ENCODE results near the gene CLSTN1. TPM values are rescaled to one million over a fixed set of nuclear protein-coding genes. Genes with fewer than 3 reads are reported as not detected.
"Not testable (repeated sequence)": the region's sequence is repeated elsewhere in the genome, so short reads cannot be mapped to it uniquely, and the experiment has no call there.

The CLSTN1 gene
- total RNA-seq, 1 experiment from 2014 or later: 143 TPM

DNA sequence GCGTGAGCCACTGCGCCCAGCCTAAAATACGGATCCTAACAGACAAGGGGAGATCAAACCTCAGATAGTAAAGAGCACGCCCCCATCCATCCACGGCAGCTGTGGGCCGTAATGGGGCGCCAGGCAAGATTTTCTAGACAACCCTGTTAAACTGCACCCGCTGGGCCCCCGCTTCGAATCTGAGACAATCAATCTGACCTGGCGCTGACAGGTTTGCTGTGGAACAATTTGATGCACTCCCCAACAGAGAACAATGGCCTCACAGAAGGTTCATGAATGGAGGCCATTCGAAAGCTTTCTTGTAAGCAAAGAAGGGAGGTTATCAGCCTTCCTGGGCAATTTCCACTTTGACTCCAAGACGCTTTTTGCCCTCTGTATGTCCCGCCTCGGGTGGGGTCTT, 30.5 kb downstream of the CLSTN1 start:
- ATAC-seq: no peak
- peaks cover 6% of the 10 kb centered on the region for H3K4me1 ChIP-seq (ENCODE audit: control insufficient read depth, insufficient read depth, low read length)
- no peak overlapping the region for H3K27ac ChIP-seq (ENCODE audit: low read length)
- H3K27me3 ChIP-seq (ENCODE audit: control insufficient read depth, insufficient read depth, low read length): no peaks in the 10 kb centered on the region
- no peaks in the 10 kb centered on the region for H3K36me3 ChIP-seq (ENCODE audit: control insufficient read depth, insufficient read depth, low read length)
- intact Hi-C loops (cut with micrococcal nuclease; ENCODE audit: unreplicated experiment): no loop called here
- no peaks in the 10 kb centered on the region for H3K9me3 ChIP-seq (ENCODE audit: control insufficient read depth, insufficient read depth, low read depth, low read length)
- POLR2A ChIA-PET: interaction anchor here (0.6 kb wide), 1 partner anchor 84 kb away, joined by 5 read pairs; no protein-coding TSS in a partner anchor
- BruUV-seq (replicated peaks): no TSS peak
- no peak for TF ChIP-seq TCF7L2 (IDR thresholded peaks at IDR 0.05; ENCODE audit: low read depth, low read length)
- TF ChIP-seq POLR2AphosphoS5 (IDR thresholded peaks at IDR 0.05; ENCODE audit: low read depth, low read length): no peak
- TF ChIP-seq, protein P1, sequence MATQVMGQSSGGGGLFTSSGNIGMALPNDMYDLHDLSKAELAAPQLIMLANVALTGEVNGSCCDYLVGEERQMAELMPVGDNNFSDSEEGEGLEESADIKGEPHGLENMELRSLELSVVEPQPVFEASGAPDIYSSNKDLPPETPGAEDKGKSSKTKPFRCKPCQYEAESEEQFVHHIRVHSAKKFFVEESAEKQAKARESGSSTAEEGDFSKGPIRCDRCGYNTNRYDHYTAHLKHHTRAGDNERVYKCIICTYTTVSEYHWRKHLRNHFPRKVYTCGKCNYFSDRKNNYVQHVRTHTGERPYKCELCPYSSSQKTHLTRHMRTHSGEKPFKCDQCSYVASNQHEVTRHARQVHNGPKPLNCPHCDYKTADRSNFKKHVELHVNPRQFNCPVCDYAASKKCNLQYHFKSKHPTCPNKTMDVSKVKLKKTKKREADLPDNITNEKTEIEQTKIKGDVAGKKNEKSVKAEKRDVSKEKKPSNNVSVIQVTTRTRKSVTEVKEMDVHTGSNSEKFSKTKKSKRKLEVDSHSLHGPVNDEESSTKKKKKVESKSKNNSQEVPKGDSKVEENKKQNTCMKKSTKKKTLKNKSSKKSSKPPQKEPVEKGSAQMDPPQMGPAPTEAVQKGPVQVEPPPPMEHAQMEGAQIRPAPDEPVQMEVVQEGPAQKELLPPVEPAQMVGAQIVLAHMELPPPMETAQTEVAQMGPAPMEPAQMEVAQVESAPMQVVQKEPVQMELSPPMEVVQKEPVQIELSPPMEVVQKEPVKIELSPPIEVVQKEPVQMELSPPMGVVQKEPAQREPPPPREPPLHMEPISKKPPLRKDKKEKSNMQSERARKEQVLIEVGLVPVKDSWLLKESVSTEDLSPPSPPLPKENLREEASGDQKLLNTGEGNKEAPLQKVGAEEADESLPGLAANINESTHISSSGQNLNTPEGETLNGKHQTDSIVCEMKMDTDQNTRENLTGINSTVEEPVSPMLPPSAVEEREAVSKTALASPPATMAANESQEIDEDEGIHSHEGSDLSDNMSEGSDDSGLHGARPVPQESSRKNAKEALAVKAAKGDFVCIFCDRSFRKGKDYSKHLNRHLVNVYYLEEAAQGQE (IDR thresholded peaks at IDR 0.05; ENCODE audit: insufficient read depth in 1 of 2, low read depth in 2 of 2, low read length in 1 of 2): no peak
- TF ChIP-seq SIN3A (IDR thresholded peaks at IDR 0.05; ENCODE audit: borderline replicate concordance, insufficient read depth, low read depth, low read length): no peak
- TF ChIP-seq, protein P2, sequence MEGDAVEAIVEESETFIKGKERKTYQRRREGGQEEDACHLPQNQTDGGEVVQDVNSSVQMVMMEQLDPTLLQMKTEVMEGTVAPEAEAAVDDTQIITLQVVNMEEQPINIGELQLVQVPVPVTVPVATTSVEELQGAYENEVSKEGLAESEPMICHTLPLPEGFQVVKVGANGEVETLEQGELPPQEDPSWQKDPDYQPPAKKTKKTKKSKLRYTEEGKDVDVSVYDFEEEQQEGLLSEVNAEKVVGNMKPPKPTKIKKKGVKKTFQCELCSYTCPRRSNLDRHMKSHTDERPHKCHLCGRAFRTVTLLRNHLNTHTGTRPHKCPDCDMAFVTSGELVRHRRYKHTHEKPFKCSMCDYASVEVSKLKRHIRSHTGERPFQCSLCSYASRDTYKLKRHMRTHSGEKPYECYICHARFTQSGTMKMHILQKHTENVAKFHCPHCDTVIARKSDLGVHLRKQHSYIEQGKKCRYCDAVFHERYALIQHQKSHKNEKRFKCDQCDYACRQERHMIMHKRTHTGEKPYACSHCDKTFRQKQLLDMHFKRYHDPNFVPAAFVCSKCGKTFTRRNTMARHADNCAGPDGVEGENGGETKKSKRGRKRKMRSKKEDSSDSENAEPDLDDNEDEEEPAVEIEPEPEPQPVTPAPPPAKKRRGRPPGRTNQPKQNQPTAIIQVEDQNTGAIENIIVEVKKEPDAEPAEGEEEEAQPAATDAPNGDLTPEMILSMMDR (IDR thresholded peaks at IDR 0.05): no peak
- no peak for DNase-seq (ENCODE audit: low read depth, low spot score)
- in situ Hi-C loops (cut with HindIII; ENCODE audit: low pct_unique_long_range_greater_than_20kb, low sequenced_read_pairs): no loop called here
- CTCF ChIA-PET: no interaction called here
- no peak overlapping the region for H3K4me3 ChIP-seq (ENCODE audit: low read depth in 2 of 2, low read length in 2 of 2)

DNA sequence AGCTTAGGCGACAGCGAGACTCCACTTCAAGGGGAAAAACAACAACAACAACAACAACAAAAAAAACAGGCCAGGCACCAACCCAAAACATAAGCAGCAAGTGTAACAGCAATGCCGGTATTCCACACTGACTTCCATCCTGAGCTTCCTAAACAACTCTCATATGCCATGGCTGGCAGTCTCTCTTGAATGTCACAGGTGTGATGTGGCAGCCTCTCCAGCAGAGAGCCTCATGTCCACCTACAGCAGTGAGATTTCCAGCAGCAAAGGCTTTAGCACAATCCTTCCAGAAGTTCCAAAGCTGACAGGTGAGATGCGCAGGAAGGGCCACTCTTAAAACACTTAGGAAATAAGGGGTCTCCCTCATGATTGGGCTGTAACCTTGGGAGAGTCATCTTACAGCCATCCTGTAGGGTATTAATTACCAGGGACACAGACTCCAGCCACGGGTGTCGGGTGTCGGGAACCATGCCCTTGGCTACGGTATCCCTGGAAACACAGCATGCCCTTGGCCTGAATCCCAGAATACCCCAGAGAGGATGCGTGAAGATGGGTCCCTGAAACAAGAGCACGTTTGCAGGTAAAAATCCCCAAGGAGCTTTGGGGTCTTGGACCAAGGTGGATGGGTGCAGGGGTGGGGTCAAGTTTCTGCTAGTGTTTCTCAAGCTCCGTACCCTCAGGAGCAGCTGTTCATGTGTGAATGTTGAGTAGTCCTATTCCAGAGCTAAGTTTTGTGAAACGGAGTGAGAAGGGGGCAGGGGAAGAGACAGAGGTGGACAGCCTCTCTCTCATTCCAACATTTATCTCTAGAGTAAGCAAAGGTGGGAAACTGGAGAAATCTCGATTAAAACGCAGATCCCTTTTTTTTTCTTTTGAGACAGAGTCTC, 31.4 kb downstream of the CLSTN1 start:
- Histone ChIP-seq H3K36me3 (ENCODE audit: control insufficient read depth, insufficient read depth, low read length) (no peaks in the 10 kb centered on the region), H3K9me3 (ENCODE audit: control insufficient read depth, insufficient read depth, low read depth, low read length) (no peaks in the 10 kb centered on the region), H3K27me3 (ENCODE audit: control insufficient read depth, insufficient read depth, low read length) (no peaks in the 10 kb centered on the region), H3K4me3 (ENCODE audit: low read depth in 2 of 2, low read length in 2 of 2) (no peak overlapping the region), H3K27ac (ENCODE audit: low read length) (no peak overlapping the region), H3K4me1 (ENCODE audit: control insufficient read depth, insufficient read depth, low read length) (peaks cover 6% of the 10 kb centered on the region)
- CTCF ChIA-PET: no interaction called here
- in situ Hi-C loops (cut with HindIII; ENCODE audit: low pct_unique_long_range_greater_than_20kb, low sequenced_read_pairs) (no loop called here), intact Hi-C loops (cut with micrococcal nuclease; ENCODE audit: unreplicated experiment) (no loop called here)
- DNase-seq (ENCODE audit: low read depth, low spot score) (no peak), ATAC-seq (peak; percentile 78)
- no TSS peak for BruUV-seq (replicated peaks)
- TF ChIP-seq TCF7L2 (IDR thresholded peaks at IDR 0.05; ENCODE audit: low read depth, low read length): no peak
- TF ChIP-seq, protein P2 (IDR thresholded peaks at IDR 0.05): no peak
- TF ChIP-seq, protein P1 (IDR thresholded peaks at IDR 0.05; ENCODE audit: insufficient read depth in 1 of 2, low read depth in 2 of 2, low read length in 1 of 2): no peak
- TF ChIP-seq POLR2AphosphoS5 (IDR thresholded peaks at IDR 0.05; ENCODE audit: low read depth, low read length): no peak
- no peak for TF ChIP-seq SIN3A (IDR thresholded peaks at IDR 0.05; ENCODE audit: borderline replicate concordance, insufficient read depth, low read depth, low read length)
- POLR2A ChIA-PET: interaction anchor here (0.6 kb wide), 1 partner anchor 85 kb away, joined by 5 read pairs; no protein-coding TSS in a partner anchor

DNA sequence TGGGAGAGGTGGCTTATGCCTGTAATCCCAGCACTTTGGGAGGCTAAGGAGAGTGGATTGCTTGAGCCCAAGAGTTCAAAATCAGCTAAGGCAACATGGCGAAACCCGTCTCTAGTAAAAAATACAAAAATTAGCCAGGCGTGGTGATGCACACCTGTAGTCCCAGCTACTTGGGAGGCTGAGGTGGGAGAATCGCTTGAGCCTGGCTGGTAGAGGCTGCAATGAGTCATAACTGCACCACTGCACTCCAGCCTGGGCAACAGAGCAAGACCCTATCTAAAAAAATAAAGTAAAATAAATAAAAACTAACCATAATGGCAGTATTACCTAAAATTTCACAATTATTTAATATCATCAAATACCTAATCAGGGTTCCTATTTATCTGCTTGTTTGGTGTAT, 34.1 kb downstream of the CLSTN1 start:
- DNase-seq (ENCODE audit: low read depth, low spot score); BruUV-seq (replicated peaks); H3K27ac ChIP-seq (ENCODE audit: low read length); H3K4me3 ChIP-seq (ENCODE audit: low read depth in 2 of 2, low read length in 2 of 2); in situ Hi-C loops (cut with HindIII; ENCODE audit: low pct_unique_long_range_greater_than_20kb, low sequenced_read_pairs); H3K9me3 ChIP-seq (ENCODE audit: control insufficient read depth, insufficient read depth, low read depth, low read length); ATAC-seq; intact Hi-C loops (cut with micrococcal nuclease; ENCODE audit: unreplicated experiment); CTCF ChIA-PET; H3K27me3 ChIP-seq (ENCODE audit: control insufficient read depth, insufficient read depth, low read length); H3K36me3 ChIP-seq (ENCODE audit: control insufficient read depth, insufficient read depth, low read length); H3K4me1 ChIP-seq (ENCODE audit: control insufficient read depth, insufficient read depth, low read length): not testable (repeated sequence)
- POLR2A ChIA-PET: interaction anchor here (0.6 kb wide), 1 partner anchor 1731 kb away, joined by 3 read pairs; no protein-coding TSS in a partner anchor
